Gastroesophageal sphincter (tissue), 4 donors: ENCODE data around the gene NISCH. TPM values are rescaled to one million over a fixed set of nuclear protein-coding genes. Genes with fewer than 3 reads are reported as not detected.

Source experiments
- ATAC-seq: fragments of 150-250 bp; one replicate; pipeline ENCODE4 v1.9.1; 2016; ENCODE audit warnings: mild to moderate bottlenecking, moderate library complexity
- H3K27ac ChIP-seq, 4 donors: fragments of 200-600 bp; sonication (generic) in 3 of 4; 1 replicate in 3 of 4; 2 replicates in 1 of 4; pipeline ENCODE4 v1.5.1; 2016 to 2019
- H3K27me3 ChIP-seq: fragments of 200-600 bp; sonication (generic); one replicate; pipeline ENCODE4 v1.5.1; 2019
- H3K36me3 ChIP-seq, 2 donors: fragments of 200-600 bp; sonication (generic); one replicate each; pipeline ENCODE4 v1.5.1; 2019; ENCODE audit warnings: control low read depth in 1 of 2
- H3K4me1 ChIP-seq, 3 donors: fragments of 200-600 bp; sonication (generic); 1 replicate in 2 of 3; 2 replicates in 1 of 3; pipeline ENCODE4 v1.5.1; 2016 to 2019; ENCODE audit warnings: control low read depth in 2 of 3
- H3K4me3 ChIP-seq, 2 donors: fragments of 200-600 bp; sonication (generic); one replicate each; pipeline ENCODE4 v1.5.1; 2019; ENCODE audit warnings: mild to moderate bottlenecking in 1 of 2, moderate library complexity in 1 of 2
- H3K9me3 ChIP-seq, 3 donors: fragments of 200-600 bp; sonication (generic); one replicate each; pipeline ENCODE4 v1.5.1; 2017 to 2019; ENCODE audit warnings: control low read depth in 2 of 3
- EP300 ChIP-seq: sonication (generic); formaldehyde crosslinking; IDR thresholded peaks from one replicate; pipeline ENCODE4 v1.6.1; 2017; ENCODE audit warnings: antibody characterized with exemption, mild to moderate bottlenecking
- POLR2A ChIP-seq, 2 donors: fragments of 450-650 bp; IDR thresholded peaks; one replicate each; pipeline ENCODE4 v1.6.1; 2017; ENCODE audit warnings: antibody characterized with exemption in 2 of 2, mild to moderate bottlenecking in 2 of 2, moderate library complexity in 1 of 2
- POLR2AphosphoS5 ChIP-seq: sonication (generic); formaldehyde crosslinking; IDR thresholded peaks from one replicate; pipeline ENCODE4 v1.6.1; 2017; ENCODE audit warnings: antibody characterized with exemption
- WGBS, 2 donors: methylation state at CpG; one replicate each; pipeline ENCODE4 v1.1.5; 2018; ENCODE audit warnings: low coverage in 1 of 2; 5-methylcytosine and 5-hydroxymethylcytosine counted together
- total RNA-seq, 4 donors: library from RNA; depleted of rRNA; stranded (reverse); fragments of >200 nt; gene quantifications; one replicate each; pipeline ENCODE4 v1.1.0, GENCODE V29; 2016
- TF ChIP-seq, protein P1 (sequence below), 4 experiments: fragments of 200-600 bp in 2 of 4; fragments of 450-650 bp in 2 of 4; sonication (generic) in 1 of 4; IDR thresholded peaks; one replicate each; pipeline ENCODE4 v1.5.1; 2017 to 2019; ENCODE audit warnings: antibody characterized with exemption in 4 of 4, mild to moderate bottlenecking in 2 of 4, moderate library complexity in 2 of 4

The NISCH gene
- total RNA-seq, 4 donors from 2014 or later = 56.7 to 95.9 (median 78.9) TPM

DNA sequence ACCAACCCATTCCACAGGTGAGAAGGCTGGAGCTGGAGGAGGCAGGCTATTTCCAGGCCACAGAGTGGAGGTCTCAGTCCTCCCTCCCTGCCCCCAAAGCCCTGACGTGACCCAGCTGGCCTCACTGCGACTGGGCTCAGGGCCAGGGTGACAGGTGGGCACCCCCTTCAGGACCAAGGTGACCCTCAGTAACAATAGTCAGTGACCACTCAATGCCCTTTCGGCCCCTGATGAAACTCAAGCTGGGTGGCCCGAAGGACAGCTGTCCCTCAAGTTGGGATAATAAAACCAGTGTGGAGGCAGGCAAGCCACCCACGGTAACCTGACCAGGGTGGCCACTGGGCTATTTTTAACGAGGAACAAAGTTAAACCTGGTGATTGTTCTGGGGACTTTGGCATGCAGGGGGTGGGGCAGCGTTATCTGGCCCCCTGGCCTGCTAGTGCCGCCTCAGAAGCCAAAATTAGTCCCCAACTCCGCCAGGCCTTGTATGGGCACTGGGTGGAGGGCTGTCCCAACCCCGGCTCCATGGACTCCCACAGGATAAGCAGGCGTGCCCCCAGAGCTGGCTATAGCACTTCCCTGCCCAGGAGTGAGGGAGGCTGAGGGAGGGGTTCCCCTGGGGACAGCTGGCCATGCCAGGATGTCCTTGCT lies 2.7 kb upstream of the NISCH start:
- ATAC-seq = no peak
- H3K36me3 ChIP-seq = peaks cover 0 to 4% of the 10 kb centered on the region in 2 donors
- H3K27me3 ChIP-seq = no peaks in the 10 kb centered on the region
- H3K9me3 ChIP-seq = no peaks in the 10 kb centered on the region
- TF ChIP-seq EP300 = no peak
- peaks cover 0 to 45% (median 12%) of the 10 kb centered on the region in 3 donors for H3K4me1 ChIP-seq
- no peak overlapping the region for H3K27ac ChIP-seq
- WGBS, 2 donors = 80% methylated on average over 4 of the region's 11 CpGs; no CpG with 5 or more reads in 1 of the 2 donors
- no peak overlapping the region for H3K4me3 ChIP-seq

DNA sequence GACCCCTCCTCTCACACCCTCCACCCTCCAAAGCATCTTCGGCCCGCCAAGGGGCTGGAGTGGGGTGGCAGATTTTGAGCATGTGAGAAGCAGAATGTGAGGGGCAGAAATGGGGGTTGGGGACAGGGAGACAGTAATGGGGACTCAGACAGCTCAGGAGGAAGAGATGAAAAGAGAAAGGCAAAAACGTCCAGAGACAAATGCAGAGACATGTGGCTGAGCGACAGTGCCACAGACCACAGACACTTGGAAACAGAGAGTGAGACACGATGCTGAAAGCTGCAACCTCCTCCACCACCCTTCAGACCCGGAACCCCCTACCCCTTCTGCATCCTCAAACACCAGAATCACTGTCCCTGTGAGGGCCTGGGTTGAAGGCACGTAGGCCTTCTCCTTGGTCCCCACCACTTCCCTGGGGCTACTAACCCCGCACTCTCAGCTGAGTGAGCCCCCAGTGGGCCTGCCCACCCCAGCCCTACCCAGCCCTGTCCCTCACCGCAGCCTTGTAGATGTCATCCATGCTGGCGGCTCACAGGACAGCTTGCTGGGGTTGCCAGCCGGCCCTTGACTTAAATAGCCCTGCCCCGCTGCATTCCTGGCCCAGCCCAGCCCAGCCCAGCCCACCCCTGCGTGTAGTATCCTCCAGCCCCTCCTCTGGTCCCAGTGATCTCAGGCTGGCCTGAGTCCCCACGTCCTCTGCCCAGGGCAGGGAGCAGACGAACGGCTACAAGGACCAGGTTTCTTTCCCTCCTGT lies 1.7 kb upstream of the NISCH start, which contains the start of gene TNNC1:
Gene TNNC1 (minus strand): TSS at position 546 of the 754 bp plus-strand sequence. CDS start 26 bp downstream, at position 520.
- peaks cover 0 to 50% (median 12%) of the 10 kb centered on the region in 3 donors for H3K4me1 ChIP-seq
- no peaks in the 10 kb centered on the region for H3K27me3 ChIP-seq
- TF ChIP-seq POLR2A (IDR thresholded peaks at IDR 0.05) (no peak), POLR2AphosphoS5 (no peak), EP300 (no peak)
- TF ChIP-seq, protein P1, sequence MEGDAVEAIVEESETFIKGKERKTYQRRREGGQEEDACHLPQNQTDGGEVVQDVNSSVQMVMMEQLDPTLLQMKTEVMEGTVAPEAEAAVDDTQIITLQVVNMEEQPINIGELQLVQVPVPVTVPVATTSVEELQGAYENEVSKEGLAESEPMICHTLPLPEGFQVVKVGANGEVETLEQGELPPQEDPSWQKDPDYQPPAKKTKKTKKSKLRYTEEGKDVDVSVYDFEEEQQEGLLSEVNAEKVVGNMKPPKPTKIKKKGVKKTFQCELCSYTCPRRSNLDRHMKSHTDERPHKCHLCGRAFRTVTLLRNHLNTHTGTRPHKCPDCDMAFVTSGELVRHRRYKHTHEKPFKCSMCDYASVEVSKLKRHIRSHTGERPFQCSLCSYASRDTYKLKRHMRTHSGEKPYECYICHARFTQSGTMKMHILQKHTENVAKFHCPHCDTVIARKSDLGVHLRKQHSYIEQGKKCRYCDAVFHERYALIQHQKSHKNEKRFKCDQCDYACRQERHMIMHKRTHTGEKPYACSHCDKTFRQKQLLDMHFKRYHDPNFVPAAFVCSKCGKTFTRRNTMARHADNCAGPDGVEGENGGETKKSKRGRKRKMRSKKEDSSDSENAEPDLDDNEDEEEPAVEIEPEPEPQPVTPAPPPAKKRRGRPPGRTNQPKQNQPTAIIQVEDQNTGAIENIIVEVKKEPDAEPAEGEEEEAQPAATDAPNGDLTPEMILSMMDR (IDR thresholded peaks at IDR 0.05) = no peak
- H3K27ac ChIP-seq = peak within 1 kb of the TSS; percentile 67 to 97 (median 96)
- 76 to 83% methylated on average over 6 of the region's 16 CpGs for WGBS, 2 donors
- H3K9me3 ChIP-seq = no peaks in the 10 kb centered on the region
- no peak for ATAC-seq
- H3K36me3 ChIP-seq = peaks cover 0 to 13% of the 10 kb centered on the region in 2 donors
- peak within 1 kb of the TSS; percentile 65 to 95 for H3K4me3 ChIP-seq

DNA sequence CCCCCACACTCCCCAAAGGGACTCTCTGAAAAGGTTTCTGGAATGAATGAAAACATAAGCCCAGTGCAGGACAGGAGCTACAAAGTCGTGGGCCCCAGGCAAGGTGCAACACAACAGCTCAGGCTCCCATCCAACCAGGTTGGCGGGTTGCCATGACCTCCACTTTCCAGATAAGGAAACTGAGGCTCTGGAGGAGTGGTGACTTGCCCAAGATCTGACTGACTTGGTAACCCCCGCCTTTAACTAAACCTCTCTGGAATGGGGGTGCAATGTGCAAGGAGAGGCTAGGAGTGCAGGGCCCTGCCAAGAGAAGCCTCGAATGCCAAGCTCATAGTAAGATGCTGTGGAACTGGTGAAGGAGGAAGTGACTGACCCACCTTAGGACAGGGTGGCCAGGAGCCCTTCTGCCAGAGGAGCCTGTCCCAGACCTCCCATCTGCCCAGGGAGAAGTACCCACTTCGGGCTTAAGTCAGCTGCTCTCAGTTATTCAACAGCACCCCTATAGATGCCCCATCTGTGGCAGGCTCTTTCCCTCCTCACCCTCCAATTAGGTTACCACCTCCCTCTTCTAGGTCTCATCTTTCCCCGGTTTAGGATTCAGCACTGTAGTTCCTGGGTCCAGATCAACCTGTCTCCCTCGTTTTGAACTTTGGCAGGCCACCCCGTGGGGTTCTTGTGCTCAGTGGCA lies 1.0 kb upstream of the NISCH start:
- Histone ChIP-seq H3K4me3 (peak overlapping the region; percentile 65 to 95), H3K27ac (peak overlapping the region; percentile 67 to 97 (median 96)), H3K9me3 (no peaks in the 10 kb centered on the region), H3K36me3 (peaks cover 0 to 21% of the 10 kb centered on the region in 2 donors), H3K27me3 (no peaks in the 10 kb centered on the region), H3K4me1 (peaks cover 0 to 50% (median 12%) of the 10 kb centered on the region in 3 donors)
- 44 to 47% methylated on average over 4 to 6 of the region's 8 CpGs for WGBS, 2 donors
- no peak for TF ChIP-seq EP300
- TF ChIP-seq POLR2A (IDR thresholded peaks at IDR 0.05) = no peak
- TF ChIP-seq POLR2AphosphoS5 = no peak
- TF ChIP-seq, protein P1 (IDR thresholded peaks at IDR 0.05) = no peak
- no peak for ATAC-seq

DNA sequence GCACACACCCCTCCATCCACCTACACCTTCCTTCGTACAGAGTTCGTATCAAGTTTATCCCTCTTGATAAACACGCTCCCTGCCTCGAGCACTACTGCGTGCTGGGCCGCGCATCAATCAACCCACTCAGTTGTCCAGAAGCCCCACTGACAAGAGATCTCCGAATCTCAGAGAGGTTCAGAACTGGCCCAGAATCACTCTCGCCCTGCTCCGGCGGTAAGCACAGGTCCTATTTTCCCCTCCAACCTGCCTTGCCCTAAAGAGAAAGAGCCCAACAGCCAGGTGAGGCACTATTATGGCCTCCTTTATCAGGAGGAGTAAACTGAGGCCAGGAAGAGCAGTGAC lies 494 bp upstream of the NISCH start:
- WGBS, 2 donors = 0 to 34% methylated on average over 1 to 6 of the region's 11 CpGs
- H3K4me3 ChIP-seq = peak overlapping the region; percentile 65 to 95
- H3K27ac ChIP-seq = peak overlapping the region; percentile 67 to 97 (median 96)
- TF ChIP-seq POLR2A (IDR thresholded peaks at IDR 0.05) = no peak
- ATAC-seq = no peak
- H3K9me3 ChIP-seq = no peaks in the 10 kb centered on the region
- peaks cover 0 to 26% of the 10 kb centered on the region in 2 donors for H3K36me3 ChIP-seq
- peaks cover 0 to 46% (median 12%) of the 10 kb centered on the region in 3 donors for H3K4me1 ChIP-seq
- H3K27me3 ChIP-seq = no peaks in the 10 kb centered on the region

DNA sequence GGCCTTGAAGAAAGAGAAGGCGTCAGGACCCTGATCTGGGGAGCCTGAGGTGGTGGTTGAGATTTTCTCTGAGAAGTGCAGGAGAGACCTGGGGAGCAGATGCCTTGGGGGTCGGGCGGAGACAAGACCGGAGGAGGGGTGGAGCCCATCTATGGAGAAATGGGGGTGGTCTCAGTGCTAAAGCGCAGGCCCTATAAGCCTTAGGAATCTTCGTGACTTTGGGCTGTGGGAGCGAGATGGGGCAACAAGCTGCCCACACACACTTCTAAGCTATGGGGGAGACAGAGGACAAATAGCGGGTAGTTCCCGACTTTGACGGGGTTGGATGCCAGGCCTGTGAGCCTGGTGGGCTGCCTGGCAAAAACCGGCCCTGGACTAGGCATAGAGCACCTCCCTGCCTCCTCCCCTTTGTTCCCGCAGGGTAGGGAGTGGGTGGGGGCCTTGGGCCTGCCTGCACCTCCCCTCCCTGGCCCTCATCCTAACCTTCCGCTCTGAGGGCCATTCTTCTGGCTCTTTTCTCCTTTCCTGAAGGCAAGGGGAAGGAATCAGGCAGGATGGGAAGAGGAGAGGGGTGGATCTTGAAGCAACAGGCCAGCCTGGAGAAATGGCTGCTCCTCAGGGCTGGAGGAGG lies 880 bp downstream of the NISCH start:
- H3K27ac ChIP-seq = peak overlapping the region; percentile 67 to 97 (median 96)
- TF ChIP-seq EP300 = no peak
- TF ChIP-seq, protein P1 (IDR thresholded peaks at IDR 0.05) = no peak
- no peak for TF ChIP-seq POLR2A (IDR thresholded peaks at IDR 0.05)
- peaks cover 0 to 39% (median 12%) of the 10 kb centered on the region in 3 donors for H3K4me1 ChIP-seq
- H3K9me3 ChIP-seq = no peaks in the 10 kb centered on the region
- H3K27me3 ChIP-seq = no peaks in the 10 kb centered on the region
- WGBS, 2 donors = 0 to 2% methylated on average over 4 to 10 of the region's 13 CpGs
- H3K36me3 ChIP-seq = peaks cover 0 to 40% of the 10 kb centered on the region in 2 donors
- ATAC-seq = peak; percentile 63
- peak overlapping the region; percentile 65 to 95 for H3K4me3 ChIP-seq
